CD14-positive monocyte (primary cell): ENCODE results near the gene CDH6. TPM values are rescaled to one million over a fixed set of nuclear protein-coding genes. Genes with fewer than 3 reads are reported as not detected.

ENCODE experiments used
- DNase-seq, 3 donors: peaks; one replicate each; pipeline ENCODE4 v3.0.0-alpha.2; 2011 to 2022
- H2AFZ ChIP-seq: 2 replicates; pipeline ENCODE4 v1.6.0; 2012; ENCODE audit warnings: mild to moderate bottlenecking, low read depth, low read length, inconsistent platforms; ENCODE audit not compliant: insufficient read depth, poor library complexity, severe bottlenecking
- H3K27ac ChIP-seq, 2 donors: 1 replicate in 1 of 2; 2 replicates in 1 of 2; pipeline ENCODE4 v1.5.1; 2012 to 2013; ENCODE audit warnings: low read length in 2 of 2, control low read depth in 1 of 2, inconsistent platforms in 1 of 2, low read depth in 1 of 2, mild to moderate bottlenecking in 1 of 2
- H3K27me3 ChIP-seq, 2 donors: one replicate each; pipeline versions ENCODE4 v1.6.0 to v1.6.1; 2011 to 2013; ENCODE audit warnings: low read length in 2 of 2; ENCODE audit not compliant: control insufficient read depth in 2 of 2, insufficient read depth in 2 of 2
- H3K36me3 ChIP-seq, 2 donors: replicated peaks in 1 of 2; 1 replicate in 1 of 2; 2 replicates in 1 of 2; pipeline versions ENCODE4 v1.5.1 to v1.6.1; 2012 to 2013; ENCODE audit warnings: low read length in 2 of 2, control low read depth in 1 of 2, inconsistent platforms in 1 of 2, mild to moderate bottlenecking in 1 of 2; ENCODE audit not compliant: insufficient read depth in 2 of 2, control insufficient read depth in 1 of 2
- H3K4me1 ChIP-seq, 2 donors: 1 replicate in 1 of 2; 2 replicates in 1 of 2; pipeline versions ENCODE4 v1.5.1 to v1.6.1; 2012 to 2013; ENCODE audit warnings: low read length in 2 of 2, control low read depth in 1 of 2, inconsistent platforms in 1 of 2, mild to moderate bottlenecking in 1 of 2, moderate library complexity in 1 of 2; ENCODE audit not compliant: insufficient read depth in 2 of 2, control insufficient read depth in 1 of 2
- H3K4me2 ChIP-seq: replicated peaks from 2 replicates; pipeline ENCODE3; 2012; ENCODE audit warnings: low read length, moderate library complexity, mild to moderate bottlenecking; ENCODE audit not compliant: poor library complexity, severe bottlenecking; ENCODE audit errors: extremely low read depth
- H3K4me3 ChIP-seq, 3 experiments: fragments of 200-600 bp in 1 of 3; sonication (generic) in 1 of 3; replicated peaks in 1 of 3; 1 replicate in 2 of 3; 2 replicates in 1 of 3; pipeline ENCODE4 v1.5.1; 2011 to 2013; ENCODE audit warnings: low read length in 3 of 3, mild to moderate bottlenecking in 3 of 3, control low read depth in 2 of 3, low read depth in 2 of 3, inconsistent platforms in 1 of 3, moderate library complexity in 1 of 3
- H3K79me2 ChIP-seq: 2 replicates; pipeline ENCODE4 v1.6.0; 2012; ENCODE audit warnings: mild to moderate bottlenecking, control low read depth, inconsistent platforms, low read length, moderate library complexity; ENCODE audit not compliant: insufficient read depth
- H3K9ac ChIP-seq: 2 replicates; pipeline ENCODE4 v1.6.0; 2017; ENCODE audit warnings: low read length, mild to moderate bottlenecking; ENCODE audit not compliant: insufficient read depth, poor library complexity, severe bottlenecking
- H3K9me3 ChIP-seq, 2 donors: replicated peaks in 1 of 2; 1 replicate in 1 of 2; 2 replicates in 1 of 2; pipeline versions ENCODE4 v1.5.1 to v1.6.1; 2012 to 2013; ENCODE audit warnings: low read length in 2 of 2, control low read depth in 1 of 2; ENCODE audit not compliant: control insufficient read depth in 1 of 2, insufficient read depth in 1 of 2
- H4K20me1 ChIP-seq: 2 replicates; pipeline ENCODE4 v1.6.0; 2012; ENCODE audit warnings: mild to moderate bottlenecking, low read length, control low read depth, moderate library complexity; ENCODE audit not compliant: insufficient read depth
- H3K27ac Mint-ChIP-seq, 7 donors: one replicate each; pipeline ENCODE4 v1.8.0; 2020; ENCODE audit warnings: mild to moderate bottlenecking in 7 of 7, mixed read lengths in 7 of 7, moderate library complexity in 6 of 7, inconsistent platforms in 2 of 7
- H3K27me3 Mint-ChIP-seq, 3 donors: one replicate each; pipeline ENCODE4 v1.8.0; 2021 to 2022; ENCODE audit warnings: low read depth in 3 of 3, mild to moderate bottlenecking in 3 of 3, mixed read lengths in 3 of 3, moderate library complexity in 3 of 3, inconsistent platforms in 1 of 3
- H3K36me3 Mint-ChIP-seq, 2 donors: one replicate each; pipeline ENCODE4 v1.8.0; 2020; ENCODE audit warnings: mixed read lengths in 2 of 2, inconsistent platforms in 1 of 2, mild to moderate bottlenecking in 1 of 2
- H3K4me1 Mint-ChIP-seq: one replicate; pipeline ENCODE4 v1.8.0; 2020; ENCODE audit warnings: mild to moderate bottlenecking, mixed read lengths
- H3K4me3 Mint-ChIP-seq, 2 donors: one replicate each; pipeline ENCODE4 v1.8.0; 2020; ENCODE audit warnings: mild to moderate bottlenecking in 2 of 2, mixed read lengths in 2 of 2, moderate library complexity in 1 of 2
- H3K9me3 Mint-ChIP-seq, 7 donors: one replicate each; pipeline ENCODE4 v1.8.0; 2020 to 2022; ENCODE audit warnings: mixed read lengths in 7 of 7, mild to moderate bottlenecking in 6 of 7, moderate library complexity in 6 of 7, inconsistent platforms in 2 of 7
- CTCF ChIP-seq: fragments of 200-600 bp; IDR thresholded peaks from one replicate; pipeline ENCODE4 v1.8.0; 2022; ENCODE audit warnings: antibody characterized with exemption, mild to moderate bottlenecking
- WGBS: methylation state at CpG from one replicate; pipeline ENCODE4 v1.1.5; 2013; ENCODE audit warnings: missing lambda C conversion rate; ENCODE audit not compliant: insufficient coverage; 5-methylcytosine and 5-hydroxymethylcytosine counted together
- intact Hi-C, 2 donors: fragments of 100-400 bp; cut with micrococcal nuclease; formaldehyde crosslinking; loops; one replicate each; pipeline versions ENCODE4 v1.15.0 to v1.15.1; 2023
- polyA plus RNA-seq, 3 donors: library from polyadenylated mRNA; depleted of rRNA in 1 of 3; unstranded in 2 of 3; stranded (reverse) in 1 of 3; fragments of 300-500 nt in 2 of 3; fragments of >200 nt in 1 of 3; fragmentation: Illumina TruSeq in 2 of 3; gene quantifications; 1 replicate in 2 of 3; 2 replicates in 1 of 3; pipeline ENCODE4 v1.2.3, GENCODE V29; 2012 to 2021

The CDH6 gene
- polyA plus RNA-seq, 3 donors: not detected

- no CpG with 5 or more reads among the region's 6 CpGs for WGBS
- Mint-ChIP-seq H3K4me3 (no peak overlapping the region), H3K27ac (no peak overlapping the region), H3K4me1 (no peaks in the 10 kb centered on the region), H3K27me3 (peaks cover 0 to 3% (median 2%) of the 10 kb centered on the region in 3 donors), H3K36me3 (no peaks in the 10 kb centered on the region), H3K9me3 (peaks cover 0 to 2% (median 0%) of the 10 kb centered on the region in 7 donors)
- Histone ChIP-seq H2AFZ (no peak overlapping the region), H3K27ac (no peak overlapping the region), H3K9ac (no peak overlapping the region), H4K20me1 (no peaks in the 10 kb centered on the region), H3K79me2 (no peaks in the 10 kb centered on the region), H3K27me3 (no peaks in the 10 kb centered on the region), H3K4me2 (no peak overlapping the region), H3K36me3 (no peaks in the 10 kb centered on the region), H3K4me3 (no peak overlapping the region), H3K9me3 (no peaks in the 10 kb centered on the region), H3K4me1 (no peaks in the 10 kb centered on the region)
- intact Hi-C loops: no loop called here
- no peak for DNase-seq
- TF ChIP-seq CTCF: no peak
Measured at GRCh38 chr5:31231177-31231838, 37.8 kb downstream of the CDH6 start.

GRCh38 chr5:31232273-31232888, 38.9 kb downstream of the CDH6 start:
- peak; percentile 55 for TF ChIP-seq CTCF
- Histone ChIP-seq H3K27ac (no peak overlapping the region), H3K79me2 (no peaks in the 10 kb centered on the region), H2AFZ (no peak overlapping the region), H3K4me1 (no peaks in the 10 kb centered on the region), H3K27me3 (no peaks in the 10 kb centered on the region), H3K9me3 (no peaks in the 10 kb centered on the region), H3K4me2 (no peak overlapping the region), H3K9ac (no peak overlapping the region), H3K4me3 (no peak overlapping the region), H4K20me1 (no peaks in the 10 kb centered on the region), H3K36me3 (no peaks in the 10 kb centered on the region)
- intact Hi-C loops: no loop called here
- H3K27ac Mint-ChIP-seq: peak overlapping the region in 1 of 7 donors; percentile 6
- peak in 1 of 3 donors; percentile 5 for DNase-seq
- no peak overlapping the region for H3K4me3 Mint-ChIP-seq
- peaks cover 0 to 2% (median 0%) of the 10 kb centered on the region in 7 donors for H3K9me3 Mint-ChIP-seq
- WGBS: 14% methylated on average over 1 of the region's 4 CpGs
- H3K27me3 Mint-ChIP-seq: peaks cover 0 to 4% (median 3%) of the 10 kb centered on the region in 3 donors
- no peaks in the 10 kb centered on the region for H3K36me3 Mint-ChIP-seq
- H3K4me1 Mint-ChIP-seq: no peaks in the 10 kb centered on the region
